UCSD-AML1 (cell line): Measurements from ENCODE around the gene NAGA.
"Not testable (repeated sequence)": the region's sequence is repeated elsewhere in the genome, so short reads cannot be mapped to it uniquely, and the experiment has no call there.

Experiments
- DNase-seq: peaks from one replicate; lab custom pipeline; 2025; ENCODE audit not compliant: unreplicated experiment; lab: John Stamatoyannopoulos, UW

Gene NAGA

DNA sequence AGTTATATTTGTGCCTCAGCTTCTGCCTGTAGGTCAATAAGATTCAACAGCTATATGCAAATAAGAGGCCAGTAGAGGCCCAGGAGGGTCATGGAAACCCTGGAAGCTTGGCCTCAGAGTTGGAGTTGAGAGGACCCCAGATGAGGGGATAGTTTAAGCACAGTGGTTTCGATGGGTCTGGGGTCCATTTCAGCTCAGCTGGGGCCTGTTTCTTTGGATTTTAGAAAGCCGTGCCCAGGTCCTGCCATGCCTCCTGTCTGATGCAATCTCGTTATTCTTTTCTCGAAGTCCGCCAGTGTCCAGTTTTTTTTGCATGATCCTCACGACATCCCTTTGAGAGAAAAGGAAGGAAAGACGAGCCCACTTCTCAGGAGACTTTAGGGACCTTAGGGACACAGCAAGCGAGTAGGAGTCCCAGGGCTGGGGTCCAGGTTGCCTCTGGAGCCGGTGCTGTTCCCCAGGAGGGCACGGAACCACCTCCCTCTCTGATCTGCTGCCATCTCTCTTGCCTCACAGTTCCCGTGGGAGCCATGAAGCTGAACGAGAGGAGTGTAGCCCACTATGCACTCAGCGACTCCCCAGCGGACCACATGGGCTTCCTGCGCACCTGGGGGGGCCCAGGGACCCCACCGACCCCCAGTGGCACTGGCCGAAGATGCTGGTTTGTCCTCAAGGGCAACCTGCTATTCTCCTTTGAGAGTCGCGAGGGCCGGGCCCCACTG, 6.3 kb upstream of the NAGA start:
- DNase-seq: no peak

GRCh38 chr22:42074846-42075676, 4.4 kb upstream of the NAGA start:
- no peak for DNase-seq

DNA sequence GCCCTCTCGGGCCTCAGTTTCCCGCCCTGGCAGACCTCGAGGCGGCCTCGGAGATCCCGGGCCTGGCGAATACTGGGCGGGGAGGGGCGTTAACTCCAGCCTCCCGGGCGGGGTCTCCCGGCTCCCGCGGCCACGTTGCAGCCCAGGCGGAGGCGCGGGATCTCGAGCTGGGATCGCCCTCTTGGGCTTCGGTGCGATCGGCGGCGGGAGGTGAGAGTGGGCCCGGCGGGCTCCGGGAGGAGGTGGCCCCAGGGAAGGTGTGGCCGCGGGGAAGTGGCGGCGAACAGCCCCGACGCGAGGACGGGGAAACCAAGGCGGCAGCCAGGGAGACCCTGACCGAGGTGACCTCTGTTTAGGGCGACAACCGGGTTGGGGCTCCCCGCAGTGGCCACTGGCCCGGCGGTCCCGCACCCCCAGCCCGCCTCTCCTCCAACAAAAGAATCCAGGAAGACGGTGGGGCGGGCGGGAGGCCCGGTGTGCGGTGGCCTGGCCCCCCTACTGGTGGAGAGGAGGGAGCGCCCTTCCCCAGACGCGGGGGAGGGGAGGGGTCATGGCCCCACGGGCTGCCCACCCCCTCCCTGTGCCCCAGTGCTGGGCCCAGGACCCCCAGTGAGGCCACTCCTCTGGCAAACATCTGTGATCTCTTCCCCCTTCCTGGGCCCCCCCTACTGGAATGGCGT, 3.7 kb upstream of the NAGA start, which contains the start of gene PHETA2:
Gene PHETA2 (plus strand): TSS at position 117 of the 680 bp plus-strand sequence. CDS start 3,046 bp downstream, outside the sequence.
- no peak for DNase-seq

GRCh38 chr22:42073621-42074041, 3.0 kb upstream of the NAGA start:
- no peak for DNase-seq

- no peak for DNase-seq
Observed at GRCh38 chr22:42072606-42073330, 2.2 kb upstream of the NAGA start.

DNA sequence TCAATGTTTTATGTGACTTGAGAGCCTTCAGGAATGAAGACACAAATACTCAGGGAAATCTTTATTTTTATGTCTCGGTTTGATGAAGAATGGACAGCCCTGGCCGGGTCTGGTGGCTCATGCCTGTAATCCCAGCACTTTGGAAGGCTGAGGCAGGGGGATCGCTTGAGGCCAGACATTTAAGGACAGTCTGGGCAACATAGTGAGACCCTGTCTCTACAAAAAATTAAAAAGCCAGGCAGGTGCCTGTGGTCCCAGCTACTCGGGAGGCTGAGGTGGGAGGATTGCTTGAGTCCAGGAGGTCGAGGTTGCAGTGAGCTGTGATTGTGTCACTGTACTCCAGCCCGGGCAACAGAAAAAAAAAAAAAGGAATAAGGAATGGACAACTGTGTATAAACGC, 896 bp upstream of the NAGA start:
- DNase-seq: not testable (repeated sequence)

GRCh38 chr22:42069801-42070516, 653 bp downstream of the NAGA start:
- no peak for DNase-seq

DNA sequence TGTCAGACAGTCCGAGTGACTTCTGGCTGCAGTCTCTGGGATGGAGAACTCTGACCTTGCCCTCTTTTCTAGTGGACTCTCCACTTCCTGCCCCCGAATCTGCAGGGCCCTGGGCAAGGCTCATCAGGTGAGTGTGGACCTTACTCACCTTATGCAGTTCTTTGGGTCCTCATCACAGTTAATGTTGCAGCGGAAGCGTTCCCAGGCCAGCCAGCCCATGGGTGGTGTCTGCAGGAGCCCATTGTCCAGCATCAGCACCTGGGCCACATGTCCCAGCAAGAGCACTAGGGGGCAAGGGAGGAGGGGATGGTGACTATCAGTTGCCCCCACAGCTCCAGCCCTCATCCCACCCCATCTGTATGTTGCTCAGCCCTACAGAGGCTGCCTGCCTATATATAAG, 2.3 kb downstream of the NAGA start:
- DNase-seq: no peak

GRCh38 chr22:42067671-42068251, 2.9 kb downstream of the NAGA start:
- DNase-seq: no peak

DNA sequence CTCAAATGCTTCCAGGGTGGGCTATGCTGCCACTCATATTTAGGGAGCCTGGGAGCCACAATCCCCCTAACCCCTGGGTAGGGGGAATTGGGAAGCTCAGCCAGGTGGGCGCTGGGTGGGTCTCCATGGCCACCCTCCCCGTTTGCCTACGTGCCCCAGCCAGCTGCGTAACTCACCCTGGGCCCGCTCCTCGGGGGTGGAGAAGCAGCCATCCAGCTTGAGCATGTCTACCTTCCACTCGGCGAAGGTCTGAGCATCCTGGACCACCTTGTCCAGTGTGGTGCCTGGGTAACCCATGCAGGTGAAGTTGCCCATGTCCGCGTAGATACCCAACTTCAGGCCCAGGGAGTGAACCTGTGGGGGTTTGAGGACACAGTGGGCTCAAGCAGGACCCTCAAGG, 3.7 kb downstream of the NAGA start:
- DNase-seq: no peak

DNA sequence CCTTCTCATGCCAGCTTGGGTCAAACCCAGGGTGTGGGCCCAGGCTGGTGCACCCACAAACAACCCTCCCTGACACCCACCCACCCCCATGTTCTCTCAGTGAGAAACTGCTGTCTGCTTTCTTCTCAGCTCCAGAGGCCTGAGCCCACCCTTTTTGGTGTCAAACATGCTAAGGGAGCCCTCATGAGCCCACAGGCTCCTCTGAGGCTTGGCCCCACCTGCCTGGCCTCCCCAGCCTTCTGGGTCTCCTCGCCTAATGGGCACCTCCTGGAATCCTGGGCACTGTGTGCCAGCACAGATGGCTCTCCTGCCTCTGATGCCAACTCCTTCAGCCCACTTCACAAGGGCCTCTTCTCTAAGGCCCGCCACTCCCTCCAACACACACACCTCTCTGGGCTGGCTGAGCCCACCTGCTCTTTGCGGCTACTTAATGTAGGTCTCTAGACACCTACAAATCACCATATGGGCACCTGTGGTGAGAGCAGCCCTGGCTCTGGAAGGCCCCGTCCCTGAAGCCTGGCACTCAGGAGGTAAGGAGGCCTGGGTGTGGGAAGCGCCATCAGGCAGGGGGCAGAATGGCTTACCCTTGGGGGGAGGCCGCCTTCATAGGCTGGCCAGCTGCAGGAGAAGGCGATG, 4.4 kb downstream of the NAGA start:
- no peak for DNase-seq

DNA sequence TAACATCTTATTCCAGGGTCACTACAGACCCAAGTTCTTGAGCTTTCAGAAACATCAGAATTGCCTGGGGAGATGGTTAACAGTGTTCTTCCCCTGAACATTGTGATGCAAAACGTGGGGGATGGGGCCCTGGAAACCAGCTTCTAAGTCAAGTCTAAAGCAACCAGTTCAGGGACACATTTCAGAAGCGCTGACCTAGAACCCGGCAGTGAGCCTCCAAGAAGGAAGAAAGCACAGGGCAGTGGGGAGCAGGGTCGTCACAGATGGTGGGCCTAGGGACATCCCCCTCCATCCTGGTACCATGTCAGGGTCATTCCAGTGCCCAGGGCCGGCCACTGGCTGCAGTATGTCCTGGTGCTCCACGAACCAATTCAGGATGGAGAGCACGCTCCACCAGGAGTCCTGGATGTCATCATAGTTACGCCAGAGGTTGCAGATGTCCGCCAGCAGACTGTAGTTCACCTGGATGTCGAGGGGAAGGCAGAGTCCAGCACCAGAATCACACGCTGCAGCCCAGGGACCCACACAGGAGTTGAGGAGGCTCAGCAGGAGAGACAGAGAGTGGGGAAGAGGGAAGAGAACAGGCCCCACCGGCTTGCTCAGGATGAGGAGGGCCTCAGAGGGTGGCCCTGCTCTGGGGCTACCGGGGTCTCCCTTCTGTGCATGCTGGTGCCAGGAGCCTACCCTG, 5.0 kb downstream of the NAGA start:
- no peak for DNase-seq

- DNase-seq: no peak
Observed at GRCh38 chr22:42064629-42065028, 6.0 kb downstream of the NAGA start.

GRCh38 chr22:42062506-42063170, 8.0 kb downstream of the NAGA start:
- no peak for DNase-seq

DNA sequence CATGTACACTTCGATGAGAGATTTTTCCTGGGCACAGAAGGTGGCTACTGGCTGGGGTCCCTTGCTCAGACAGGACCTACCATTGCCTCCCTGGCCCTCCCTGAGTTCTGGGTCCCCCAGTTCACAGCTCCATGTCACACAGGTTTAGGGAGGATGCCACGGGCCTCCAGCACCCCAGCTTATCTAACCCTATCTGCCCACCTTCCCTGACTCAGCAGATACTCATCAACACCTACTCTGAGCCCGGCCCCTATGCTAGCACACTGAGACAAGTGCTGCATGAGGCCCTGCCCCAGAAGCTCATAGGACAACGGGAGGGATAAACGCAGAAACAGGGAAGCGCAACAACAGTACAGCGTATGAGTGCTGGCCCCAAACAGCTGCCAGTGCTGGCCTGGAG, 9.6 kb downstream of the NAGA start:
- no peak for DNase-seq

DNA sequence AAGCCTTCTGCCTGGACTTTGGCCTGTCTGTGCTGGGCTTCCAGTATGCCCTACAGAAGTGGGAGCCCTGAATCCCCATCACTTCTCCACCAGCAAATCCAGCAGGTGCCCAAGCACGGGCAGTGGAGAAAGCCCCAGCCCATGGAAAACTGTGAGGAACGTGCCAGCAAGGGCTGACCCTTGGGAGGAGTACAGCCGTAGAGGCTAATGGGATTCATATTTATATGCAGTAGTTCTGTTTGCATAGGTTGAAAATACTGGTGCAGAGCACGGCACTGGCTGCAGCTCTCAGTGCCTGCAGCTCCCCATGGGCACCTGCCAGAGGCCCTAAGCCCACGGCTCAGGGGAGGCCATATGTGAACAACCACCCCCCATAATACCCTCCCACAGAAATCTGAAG, 10.1 kb downstream of the NAGA start:
- DNase-seq: no peak

DNA sequence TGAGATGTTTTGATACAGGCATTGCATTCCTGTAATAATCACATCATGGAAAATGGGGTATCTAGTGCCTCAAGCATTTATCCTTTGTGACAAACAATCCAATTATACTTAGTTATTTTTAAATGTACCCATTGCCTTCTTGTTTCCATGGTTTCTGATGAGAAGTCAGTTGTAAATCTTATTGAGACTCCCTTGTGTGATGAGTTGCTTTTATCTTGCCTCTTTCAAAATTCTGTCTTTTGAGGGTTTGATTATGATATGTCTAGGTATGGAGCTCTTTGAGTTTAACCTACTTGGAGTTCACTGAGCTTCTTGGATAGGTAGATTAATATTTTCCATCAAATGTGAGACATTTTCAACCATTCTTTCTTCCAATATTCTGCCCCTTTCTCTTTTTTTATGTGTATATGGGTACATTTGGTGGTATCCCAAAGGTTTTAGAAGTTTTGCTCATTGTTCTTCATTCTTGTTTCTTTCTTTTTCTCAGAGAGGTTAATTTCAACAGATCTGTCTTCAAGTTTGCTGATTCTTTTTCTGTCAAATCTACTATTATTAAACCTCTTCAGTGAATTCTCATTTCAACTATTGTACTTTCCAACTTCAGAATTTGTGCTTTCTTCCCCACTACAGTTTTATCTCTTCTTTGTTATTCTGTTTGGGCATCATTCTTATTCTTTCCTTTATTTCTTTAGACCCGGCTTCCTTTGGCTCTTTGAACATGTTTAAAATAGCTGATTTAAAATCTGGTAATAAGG, 13.7 kb downstream of the NAGA start:
- DNase-seq: no peak

DNA sequence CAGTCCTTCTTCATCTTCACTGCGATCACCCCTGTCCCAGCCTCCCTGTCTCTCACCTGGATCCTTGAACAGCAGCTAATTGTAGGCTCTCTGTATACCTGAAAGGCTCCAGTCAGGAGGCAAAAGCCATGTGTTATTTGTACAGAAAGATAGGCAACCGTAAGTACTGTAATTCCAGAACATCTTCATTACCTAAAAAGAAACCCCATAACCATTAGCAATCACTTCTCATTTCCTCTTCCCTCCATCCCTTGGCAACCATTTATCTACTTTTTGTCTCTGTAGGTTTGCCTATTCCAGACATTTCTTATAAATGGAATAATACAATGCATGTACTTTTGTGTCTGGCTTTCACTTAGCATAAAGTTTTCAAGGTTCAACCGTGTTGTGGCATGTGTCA, 17.8 kb downstream of the NAGA start:
- no peak for DNase-seq
